COR-L47 (cell line): ENCODE data around the gene HOXB6.

Experiments
- DNase-seq: peaks from one replicate; lab custom pipeline; 2025; lab: John Stamatoyannopoulos, UW

Gene HOXB6

GRCh38 chr17:48634493-48635208 lies 29.9 kb upstream of the HOXB6 start:
- DNase-seq: no peak

- no peak for DNase-seq
These were observed 28.5 kb upstream of the HOXB6 start for GRCh38 chr17:48633266-48633677.

- DNase-seq: no peak
These were observed 27.9 kb upstream of the HOXB6 start for GRCh38 chr17:48632579-48633265.

GRCh38 chr17:48631693-48632578 lies 27.1 kb upstream of the HOXB6 start:
- DNase-seq: no peak

GRCh38 chr17:48630925-48631692 lies 26.3 kb upstream of the HOXB6 start:
- no peak for DNase-seq

GRCh38 chr17:48630009-48630924 lies 25.5 kb upstream of the HOXB6 start:
- no peak for DNase-seq

GRCh38 chr17:48629411-48629759 lies 24.6 kb upstream of the HOXB6 start:
- DNase-seq: no peak

- no peak for DNase-seq
These were observed 24.0 kb upstream of the HOXB6 start for GRCh38 chr17:48628649-48629410.

- DNase-seq: no peak
These were observed 23.1 kb upstream of the HOXB6 start for GRCh38 chr17:48627623-48628521.

- DNase-seq: no peak
These were observed 22.4 kb upstream of the HOXB6 start for GRCh38 chr17:48627118-48627597.

GRCh38 chr17:48626245-48627117 lies 21.7 kb upstream of the HOXB6 start, which contains the start of gene HOXB9:
HOXB9 (minus strand) TSS chr17:48626358; CDS start chr17:48626269, 89 bp downstream.
- peak; percentile 24 for DNase-seq

GRCh38 chr17:48625495-48626244 lies 20.9 kb upstream of the HOXB6 start:
- DNase-seq: peak; percentile 40

- peak; percentile 35 for DNase-seq
These were observed 20.0 kb upstream of the HOXB6 start for GRCh38 chr17:48624544-48625494.

GRCh38 chr17:48624118-48624517 lies 19.3 kb upstream of the HOXB6 start:
- DNase-seq: no peak

- DNase-seq: no peak
These were observed 18.8 kb upstream of the HOXB6 start for GRCh38 chr17:48623583-48623982.

- no peak for DNase-seq
These were observed 18.1 kb upstream of the HOXB6 start for GRCh38 chr17:48622857-48623256.
